Esophagus squamous epithelium (tissue), 5 donors: ENCODE data around the gene CDCP1. TPM values are rescaled to one million over a fixed set of nuclear protein-coding genes. Genes with fewer than 3 reads are reported as not detected.
A peak's percentile ranks its signal among the peaks of the same experiment; 100 is the strongest.

ENCODE experiments used
- DNase-seq: peaks from one replicate; lab custom pipeline; 2025; lab: John Stamatoyannopoulos, UW
- H3K27ac ChIP-seq, 4 donors: fragments of 200-600 bp; sonication (generic); one replicate each; pipeline ENCODE4 v1.5.1; 2016 to 2019; ENCODE audit warnings: mild to moderate bottlenecking in 1 of 4
- H3K27me3 ChIP-seq, 4 donors: fragments of 200-600 bp; sonication (generic); 1 replicate in 3 of 4; 2 replicates in 1 of 4; pipeline versions ENCODE4 v1.5.1 to v1.6.0; 2017 to 2021; ENCODE audit warnings: antibody characterized with exemption in 1 of 4
- H3K36me3 ChIP-seq, 3 donors: fragments of 200-600 bp; sonication (generic); one replicate each; pipeline ENCODE4 v1.5.1; 2016 to 2019
- H3K4me1 ChIP-seq, 3 donors: fragments of 200-600 bp; sonication (generic); one replicate each; pipeline ENCODE4 v1.5.1; 2017 to 2019
- H3K4me3 ChIP-seq, 4 donors: fragments of 200-600 bp; sonication (generic); 1 replicate in 3 of 4; 2 replicates in 1 of 4; pipeline ENCODE4 v1.5.1; 2016 to 2019; ENCODE audit warnings: mild to moderate bottlenecking in 2 of 4, moderate library complexity in 1 of 4
- H3K9me3 ChIP-seq, 3 donors: fragments of 200-600 bp; sonication (generic); one replicate each; pipeline ENCODE4 v1.5.1; 2016 to 2019
- POLR2A ChIP-seq, 4 donors: fragments of 450-650 bp; IDR thresholded peaks; one replicate each; pipeline ENCODE4 v1.6.1; 2017; ENCODE audit warnings: antibody characterized with exemption in 4 of 4, mild to moderate bottlenecking in 4 of 4, moderate library complexity in 3 of 4
- WGBS, 2 donors: methylation state at CpG; one replicate each; pipeline ENCODE4 v1.1.5; 2018; 5-methylcytosine and 5-hydroxymethylcytosine counted together
- intact Hi-C: fragments of 100-400 bp; cut with DNase I; formaldehyde crosslinking; loops from one replicate; pipeline ENCODE4 v1.15.0; 2022
- total RNA-seq, 4 donors: library from RNA; depleted of rRNA; stranded (reverse); fragments of >200 nt; gene quantifications; one replicate each; pipeline ENCODE4 v1.1.0, GENCODE V29; 2016
- TF ChIP-seq, protein P1 (sequence below), 6 experiments: fragments of 450-650 bp in 4 of 6; fragments of 200-600 bp in 2 of 6; sonication (generic) in 2 of 6; IDR thresholded peaks; one replicate each; pipeline ENCODE4 v1.5.1; 2016 to 2019; ENCODE audit warnings: antibody characterized with exemption in 6 of 6, mild to moderate bottlenecking in 4 of 6, moderate library complexity in 4 of 6
- donor health status: DM: yes; HTN: yes; CAD: no.

The CDCP1 gene
- total RNA-seq, 4 donors from 2014 or later, result 35.7 to 95.4 (median 54.6) TPM

DNA sequence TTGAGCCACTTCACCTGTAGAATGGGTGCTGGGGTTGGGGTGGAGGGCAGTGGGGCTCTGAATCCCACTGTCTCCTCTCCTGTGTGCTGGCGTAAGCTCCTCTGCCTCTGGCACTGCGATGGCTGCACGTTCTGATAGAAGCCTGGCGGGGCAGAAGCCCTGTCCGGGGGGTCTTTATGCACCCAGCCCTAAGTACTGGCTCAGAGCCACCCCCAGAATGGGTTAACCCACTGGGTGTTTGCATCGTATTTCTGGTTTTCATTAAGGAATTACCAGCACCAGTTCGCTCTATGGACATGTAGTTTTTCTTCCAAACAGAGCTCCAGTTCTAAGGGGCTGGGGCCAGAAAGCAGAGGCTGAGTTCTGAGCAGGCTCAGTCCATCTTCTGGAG, 37.7 kb upstream of the CDCP1 start:
- H3K4me1 ChIP-seq, result peaks cover 17 to 58% (median 39%) of the 10 kb centered on the region in 3 donors
- intact Hi-C loops, result no loop called here
- no peak for TF ChIP-seq POLR2A (IDR thresholded peaks at IDR 0.05)
- TF ChIP-seq, protein P1, sequence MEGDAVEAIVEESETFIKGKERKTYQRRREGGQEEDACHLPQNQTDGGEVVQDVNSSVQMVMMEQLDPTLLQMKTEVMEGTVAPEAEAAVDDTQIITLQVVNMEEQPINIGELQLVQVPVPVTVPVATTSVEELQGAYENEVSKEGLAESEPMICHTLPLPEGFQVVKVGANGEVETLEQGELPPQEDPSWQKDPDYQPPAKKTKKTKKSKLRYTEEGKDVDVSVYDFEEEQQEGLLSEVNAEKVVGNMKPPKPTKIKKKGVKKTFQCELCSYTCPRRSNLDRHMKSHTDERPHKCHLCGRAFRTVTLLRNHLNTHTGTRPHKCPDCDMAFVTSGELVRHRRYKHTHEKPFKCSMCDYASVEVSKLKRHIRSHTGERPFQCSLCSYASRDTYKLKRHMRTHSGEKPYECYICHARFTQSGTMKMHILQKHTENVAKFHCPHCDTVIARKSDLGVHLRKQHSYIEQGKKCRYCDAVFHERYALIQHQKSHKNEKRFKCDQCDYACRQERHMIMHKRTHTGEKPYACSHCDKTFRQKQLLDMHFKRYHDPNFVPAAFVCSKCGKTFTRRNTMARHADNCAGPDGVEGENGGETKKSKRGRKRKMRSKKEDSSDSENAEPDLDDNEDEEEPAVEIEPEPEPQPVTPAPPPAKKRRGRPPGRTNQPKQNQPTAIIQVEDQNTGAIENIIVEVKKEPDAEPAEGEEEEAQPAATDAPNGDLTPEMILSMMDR (IDR thresholded peaks at IDR 0.05), result no peak
- no peaks in the 10 kb centered on the region for H3K9me3 ChIP-seq
- DNase-seq, result no peak
- 63 to 100% methylated on average over 1 to 4 of the region's 7 CpGs for WGBS, 2 donors
- H3K4me3 ChIP-seq, result no peak overlapping the region
- no peaks in the 10 kb centered on the region for H3K27me3 ChIP-seq
- peak overlapping the region; percentile 75 to 91 (median 85) for H3K27ac ChIP-seq
- no peaks in the 10 kb centered on the region for H3K36me3 ChIP-seq

DNA sequence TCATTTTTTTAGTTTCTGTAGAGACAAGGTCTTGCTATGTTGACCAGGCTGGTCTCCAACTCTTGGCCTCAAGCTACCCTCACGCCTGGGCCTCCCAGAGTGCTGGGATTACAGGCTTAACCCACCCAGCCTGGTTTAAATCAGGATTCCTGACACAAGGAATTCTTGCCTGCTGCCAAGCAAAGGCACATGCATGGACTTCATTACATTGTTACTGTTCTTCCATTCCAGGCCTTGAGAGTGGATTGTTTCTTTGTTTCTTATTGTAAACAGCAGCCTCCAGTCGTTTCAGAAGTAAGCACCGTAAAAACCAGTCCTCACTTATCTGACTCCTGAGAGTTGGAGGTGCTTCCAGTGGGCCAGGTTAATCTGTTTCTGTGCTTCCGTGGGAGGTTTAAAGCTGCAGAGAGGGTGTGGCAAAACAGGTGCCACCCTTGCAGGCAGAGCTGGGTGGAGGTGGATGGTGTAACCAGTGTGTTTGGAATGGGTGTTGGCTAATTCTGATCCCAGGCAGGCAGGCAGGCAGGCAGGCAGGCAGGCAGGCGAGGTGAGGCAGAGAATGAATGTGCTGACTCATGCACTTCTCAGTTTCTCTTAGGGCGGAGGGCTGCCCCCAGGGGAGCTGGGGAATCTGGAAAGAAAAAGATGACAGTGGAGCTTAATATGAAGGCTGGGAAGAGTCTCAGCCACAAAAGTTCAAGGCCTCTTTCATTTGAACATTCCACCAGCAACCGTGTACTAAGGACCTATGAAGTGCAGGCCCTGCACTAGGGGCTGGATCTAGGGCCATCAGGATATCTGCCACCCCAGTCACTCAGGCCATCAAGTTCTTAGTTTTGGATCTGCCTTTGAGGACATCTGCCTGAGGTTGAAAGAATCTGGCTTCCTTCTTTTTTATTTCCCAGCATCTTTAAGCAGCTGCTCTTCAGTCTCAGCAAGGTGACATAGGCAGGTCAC, 37.0 kb upstream of the CDCP1 start:
- peak overlapping the region; percentile 82 to 91 (median 86) for H3K27ac ChIP-seq
- TF ChIP-seq, protein P1 (IDR thresholded peaks at IDR 0.05), result no peak
- peak in 1 of 4 donors; percentile 22 for TF ChIP-seq POLR2A (IDR thresholded peaks at IDR 0.05)
- no peaks in the 10 kb centered on the region for H3K36me3 ChIP-seq
- 13 to 26% methylated on average over 6 to 7 of the region's 7 CpGs for WGBS, 2 donors
- no peak for DNase-seq
- peaks cover 21 to 65% (median 43%) of the 10 kb centered on the region in 3 donors for H3K4me1 ChIP-seq
- H3K27me3 ChIP-seq, result no peaks in the 10 kb centered on the region
- no peaks in the 10 kb centered on the region for H3K9me3 ChIP-seq
- intact Hi-C loops, result no loop called here
- H3K4me3 ChIP-seq, result no peak overlapping the region

GRCh38 chr3:45181496-45181895, 35.3 kb upstream of the CDCP1 start:
- Histone ChIP-seq H3K36me3 (no peaks in the 10 kb centered on the region), H3K9me3 (no peaks in the 10 kb centered on the region), H3K4me3 (no peak overlapping the region), H3K27ac (peak overlapping the region; percentile 56 to 91 (median 85)), H3K27me3 (no peaks in the 10 kb centered on the region), H3K4me1 (peaks cover 25 to 79% (median 40%) of the 10 kb centered on the region in 3 donors)
- TF ChIP-seq, protein P1 (IDR thresholded peaks at IDR 0.05), result no peak
- no peak for TF ChIP-seq POLR2A (IDR thresholded peaks at IDR 0.05)
- 0 to 44% methylated on average over 1 to 5 of the region's 5 CpGs for WGBS, 2 donors
- intact Hi-C loops, result no loop called here
- no peak for DNase-seq

- no peaks in the 10 kb centered on the region for H3K9me3 ChIP-seq
- WGBS, 2 donors, result 65 to 73% methylated on average over 3 to 6 of the region's 7 CpGs
- intact Hi-C loops, result no loop called here
- H3K4me3 ChIP-seq, result no peak overlapping the region
- no peaks in the 10 kb centered on the region for H3K27me3 ChIP-seq
- no peak for DNase-seq
- H3K36me3 ChIP-seq, result no peaks in the 10 kb centered on the region
- peak overlapping the region; percentile 56 to 91 (median 85) for H3K27ac ChIP-seq
- peaks cover 25 to 80% (median 40%) of the 10 kb centered on the region in 3 donors for H3K4me1 ChIP-seq
- TF ChIP-seq POLR2A (IDR thresholded peaks at IDR 0.05), result no peak
- TF ChIP-seq, protein P1 (IDR thresholded peaks at IDR 0.05), result no peak
Observed at GRCh38 chr3:45180899-45181298, 34.7 kb upstream of the CDCP1 start.

DNA sequence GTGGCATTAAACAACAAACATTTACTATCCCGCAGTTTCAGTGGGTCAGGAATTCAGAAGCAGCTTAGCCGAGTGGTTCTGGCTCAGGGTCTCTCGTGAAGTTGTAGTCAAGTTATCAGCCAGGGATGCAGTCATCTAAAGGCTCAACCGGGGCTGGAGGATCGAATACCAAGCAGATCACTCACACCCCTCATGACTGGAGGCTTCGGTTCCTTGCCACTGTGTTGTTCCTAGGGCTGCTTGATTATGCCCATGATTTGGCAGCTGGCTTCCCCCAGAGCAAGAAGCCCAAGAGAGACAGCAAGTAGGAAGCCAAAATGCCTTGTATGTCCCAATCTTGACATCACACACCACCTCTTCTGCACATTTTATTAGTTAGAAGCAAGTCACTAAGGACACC, 33.9 kb upstream of the CDCP1 start:
- Histone ChIP-seq H3K27ac (peak overlapping the region in 1 of 4 donors; percentile 91), H3K27me3 (no peaks in the 10 kb centered on the region), H3K9me3 (no peaks in the 10 kb centered on the region), H3K36me3 (no peaks in the 10 kb centered on the region), H3K4me3 (no peak overlapping the region), H3K4me1 (peaks cover 25 to 80% (median 40%) of the 10 kb centered on the region in 3 donors)
- no peak for DNase-seq
- intact Hi-C loops, result no loop called here
- 68 to 74% methylated on average over 3 to 6 of the region's 6 CpGs for WGBS, 2 donors
- no peak for TF ChIP-seq POLR2A (IDR thresholded peaks at IDR 0.05)
- TF ChIP-seq, protein P1 (IDR thresholded peaks at IDR 0.05), result no peak
